Nephron progenitor cell (in vitro differentiated cells): ENCODE measurements around the gene CCN2.
A peak's percentile ranks its signal among the peaks of the same experiment; 100 is the strongest.

Experiments used
- DNase-seq: peaks from one replicate; pipeline ENCODE4 v3.0.0; 2021
- H3K27ac Mint-ChIP-seq: 2 replicates; pipeline ENCODE4 v1.8.0; 2021; ENCODE audit warnings: mild to moderate bottlenecking, moderate library complexity, mixed read lengths
- H3K27me3 Mint-ChIP-seq: 2 replicates; pipeline ENCODE4 v1.8.0; 2021; ENCODE audit warnings: mild to moderate bottlenecking, low read depth, mixed read lengths; ENCODE audit not compliant: poor library complexity
- H3K36me3 Mint-ChIP-seq: 2 replicates; pipeline ENCODE4 v1.8.0; 2021; ENCODE audit warnings: low read depth, mixed read lengths
- H3K4me1 Mint-ChIP-seq: 2 replicates; pipeline ENCODE4 v1.8.0; 2021; ENCODE audit warnings: mixed read lengths
- H3K4me3 Mint-ChIP-seq: 2 replicates; pipeline ENCODE4 v1.8.0; 2021; ENCODE audit warnings: mild to moderate bottlenecking, moderate library complexity, mixed read lengths
- H3K9me3 Mint-ChIP-seq: 2 replicates; pipeline ENCODE4 v1.8.0; 2021; ENCODE audit warnings: mild to moderate bottlenecking, moderate library complexity, mixed read lengths
- CTCF ChIP-seq: fragments of 200-600 bp; sonication (generic); IDR thresholded peaks from 2 replicates; pipeline ENCODE4 v1.5.0; 2021; ENCODE audit warnings: antibody characterized with exemption

The CCN2 gene

GRCh38 chr6:131949620-131949908 is 1.6 kb downstream of the CCN2 start:
- no peak for DNase-seq
- Mint-ChIP-seq H3K27ac (no peak overlapping the region), H3K4me1 (peaks cover 45% of the 10 kb centered on the region), H3K27me3 (peaks cover 14% of the 10 kb centered on the region), H3K9me3 (no peaks in the 10 kb centered on the region), H3K36me3 (peaks cover 12% of the 10 kb centered on the region), H3K4me3 (peak overlapping the region; percentile 89)
- TF ChIP-seq CTCF = no peak

- H3K36me3 Mint-ChIP-seq = peaks cover 12% of the 10 kb centered on the region
- H3K27me3 Mint-ChIP-seq = peaks cover 14% of the 10 kb centered on the region
- H3K9me3 Mint-ChIP-seq = no peaks in the 10 kb centered on the region
- H3K27ac Mint-ChIP-seq = peak overlapping the region; percentile 48
- peak overlapping the region; percentile 89 for H3K4me3 Mint-ChIP-seq
- no peak for TF ChIP-seq CTCF
- no peak for DNase-seq
- peaks cover 39% of the 10 kb centered on the region for H3K4me1 Mint-ChIP-seq
Observed at GRCh38 chr6:131948692-131949619, 2.2 kb downstream of the CCN2 start.

- H3K4me3 Mint-ChIP-seq = peak overlapping the region; percentile 11
- H3K36me3 Mint-ChIP-seq = peaks cover 12% of the 10 kb centered on the region
- no peak for DNase-seq
- no peak for TF ChIP-seq CTCF
- no peaks in the 10 kb centered on the region for H3K9me3 Mint-ChIP-seq
- H3K27ac Mint-ChIP-seq = no peak overlapping the region
- peaks cover 32% of the 10 kb centered on the region for H3K4me1 Mint-ChIP-seq
- H3K27me3 Mint-ChIP-seq = peaks cover 13% of the 10 kb centered on the region
Observed at GRCh38 chr6:131947986-131948661, 3.0 kb downstream of the CCN2 start.

GRCh38 chr6:131946992-131947955 is 3.9 kb downstream of the CCN2 start:
- Mint-ChIP-seq H3K27ac (no peak overlapping the region), H3K27me3 (peaks cover 12% of the 10 kb centered on the region), H3K36me3 (peaks cover 12% of the 10 kb centered on the region), H3K4me3 (no peak overlapping the region), H3K9me3 (no peaks in the 10 kb centered on the region), H3K4me1 (peaks cover 25% of the 10 kb centered on the region)
- no peak for TF ChIP-seq CTCF
- DNase-seq = no peak

- Mint-ChIP-seq H3K4me1 (peaks cover 17% of the 10 kb centered on the region), H3K27ac (no peak overlapping the region), H3K27me3 (peaks cover 11% of the 10 kb centered on the region), H3K4me3 (no peak overlapping the region), H3K36me3 (peaks cover 12% of the 10 kb centered on the region), H3K9me3 (no peaks in the 10 kb centered on the region)
- no peak for DNase-seq
- no peak for TF ChIP-seq CTCF
Observed at GRCh38 chr6:131946404-131946991, 4.7 kb downstream of the CCN2 start.
